Testis (tissue), 3 donors: Measurements from ENCODE around the gene ANKRD45. TPM values are rescaled to one million over a fixed set of nuclear protein-coding genes. Genes with fewer than 3 reads are reported as not detected.
"Not testable (repeated sequence)": the region's sequence is repeated elsewhere in the genome, so short reads cannot be mapped to it uniquely, and the experiment has no call there.

ENCODE experiments used
- DNase-seq: peaks from one replicate; pipeline ENCODE4 v3.0.0-alpha.2; 2019
- H3K27ac ChIP-seq, 2 donors: fragments of 200-600 bp; sonication (generic); one replicate each; pipeline ENCODE4 v1.5.1; 2019
- H3K27me3 ChIP-seq: fragments of 200-600 bp; sonication (generic); one replicate; pipeline ENCODE4 v1.5.1; 2019
- H3K36me3 ChIP-seq: fragments of 200-600 bp; sonication (generic); one replicate; pipeline ENCODE4 v1.5.1; 2017; ENCODE audit warnings: low read depth; ENCODE audit errors: missing control alignments
- H3K4me1 ChIP-seq: fragments of 200-600 bp; sonication (generic); one replicate; pipeline ENCODE4 v1.5.1; 2019
- H3K4me3 ChIP-seq, 2 donors: fragments of 200-600 bp; sonication (generic); one replicate each; pipeline ENCODE4 v1.5.1; 2017 to 2019
- H3K9me3 ChIP-seq: fragments of 200-600 bp; sonication (generic); one replicate; pipeline ENCODE4 v1.5.1; 2017
- POLR2A ChIP-seq: fragments of 450-650 bp; IDR thresholded peaks from one replicate; pipeline ENCODE4 v1.6.1; 2017; ENCODE audit warnings: antibody characterized with exemption, mild to moderate bottlenecking, moderate library complexity
- WGBS, 2 donors: methylation state at CpG; one replicate each; pipeline ENCODE4 v1.1.5; 2018; 5-methylcytosine and 5-hydroxymethylcytosine counted together
- intact Hi-C: fragments of 100-400 bp; cut with DNase I; formaldehyde crosslinking; loops from one replicate; pipeline ENCODE4 v1.15.1; 2023; ENCODE audit warnings: low total_unique reads
- polyA plus RNA-seq: library from polyadenylated mRNA; stranded (reverse); fragments of 350-450 nt; fragmentation: Illumina TruSeq; extraction: RNeasy Lipid Tissue Mini Kit (QIAGEN cat#74804); gene quantifications from one replicate; pipeline ENCODE4 v1.2.3, GENCODE V29; 2014; ENCODE audit warnings: low read depth, low replicate concordance; ENCODE audit not compliant: insufficient read depth
- total RNA-seq, 2 donors: library from RNA; depleted of rRNA; stranded (reverse); fragments of >200 nt; gene quantifications; one replicate each; pipeline ENCODE4 v1.2.3, GENCODE V29; 2016
- TF ChIP-seq, protein P1 (sequence below), 3 experiments: fragments of 450-650 bp in 2 of 3; fragments of 200-600 bp in 1 of 3; sonication (generic) in 1 of 3; IDR thresholded peaks; one replicate each; pipeline ENCODE4 v1.5.1; 2016 to 2019; ENCODE audit warnings: antibody characterized with exemption in 3 of 3, mild to moderate bottlenecking in 2 of 3, moderate library complexity in 1 of 3

ANKRD45 gene
- total and polyA plus RNA-seq, 3 donors from 2014 or later: 6.7 to 37.9 (median 8.4) TPM

DNA sequence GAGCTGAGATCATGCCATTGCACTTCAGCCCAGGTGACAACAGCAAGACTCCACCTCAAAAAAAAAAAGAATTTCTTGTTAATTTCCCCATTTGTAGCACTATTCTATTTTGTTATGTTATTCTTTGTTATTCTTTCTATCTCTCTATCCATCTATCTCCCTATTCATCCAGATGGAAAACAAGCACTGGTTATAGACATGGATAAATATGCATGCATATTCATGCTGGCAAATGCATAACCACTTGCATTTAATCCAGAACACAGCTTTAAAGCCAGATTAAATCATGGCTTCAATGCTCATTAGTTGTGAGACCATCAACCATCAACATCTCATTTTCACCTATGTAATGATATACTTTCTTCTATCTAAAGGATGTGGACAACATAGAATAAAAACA is 23.6 kb upstream of the ANKRD45 start:
- no peaks in the 10 kb centered on the region for H3K27me3 ChIP-seq
- H3K4me1 ChIP-seq: no peaks in the 10 kb centered on the region
- intact Hi-C loops: no loop called here
- H3K36me3 ChIP-seq: no peaks in the 10 kb centered on the region
- TF ChIP-seq POLR2A: no peak
- TF ChIP-seq, protein P1, sequence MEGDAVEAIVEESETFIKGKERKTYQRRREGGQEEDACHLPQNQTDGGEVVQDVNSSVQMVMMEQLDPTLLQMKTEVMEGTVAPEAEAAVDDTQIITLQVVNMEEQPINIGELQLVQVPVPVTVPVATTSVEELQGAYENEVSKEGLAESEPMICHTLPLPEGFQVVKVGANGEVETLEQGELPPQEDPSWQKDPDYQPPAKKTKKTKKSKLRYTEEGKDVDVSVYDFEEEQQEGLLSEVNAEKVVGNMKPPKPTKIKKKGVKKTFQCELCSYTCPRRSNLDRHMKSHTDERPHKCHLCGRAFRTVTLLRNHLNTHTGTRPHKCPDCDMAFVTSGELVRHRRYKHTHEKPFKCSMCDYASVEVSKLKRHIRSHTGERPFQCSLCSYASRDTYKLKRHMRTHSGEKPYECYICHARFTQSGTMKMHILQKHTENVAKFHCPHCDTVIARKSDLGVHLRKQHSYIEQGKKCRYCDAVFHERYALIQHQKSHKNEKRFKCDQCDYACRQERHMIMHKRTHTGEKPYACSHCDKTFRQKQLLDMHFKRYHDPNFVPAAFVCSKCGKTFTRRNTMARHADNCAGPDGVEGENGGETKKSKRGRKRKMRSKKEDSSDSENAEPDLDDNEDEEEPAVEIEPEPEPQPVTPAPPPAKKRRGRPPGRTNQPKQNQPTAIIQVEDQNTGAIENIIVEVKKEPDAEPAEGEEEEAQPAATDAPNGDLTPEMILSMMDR (IDR thresholded peaks at IDR 0.05): no peak
- DNase-seq: no peak
- no peak overlapping the region for H3K27ac ChIP-seq
- H3K9me3 ChIP-seq: no peaks in the 10 kb centered on the region
- H3K4me3 ChIP-seq: no peak overlapping the region

DNA sequence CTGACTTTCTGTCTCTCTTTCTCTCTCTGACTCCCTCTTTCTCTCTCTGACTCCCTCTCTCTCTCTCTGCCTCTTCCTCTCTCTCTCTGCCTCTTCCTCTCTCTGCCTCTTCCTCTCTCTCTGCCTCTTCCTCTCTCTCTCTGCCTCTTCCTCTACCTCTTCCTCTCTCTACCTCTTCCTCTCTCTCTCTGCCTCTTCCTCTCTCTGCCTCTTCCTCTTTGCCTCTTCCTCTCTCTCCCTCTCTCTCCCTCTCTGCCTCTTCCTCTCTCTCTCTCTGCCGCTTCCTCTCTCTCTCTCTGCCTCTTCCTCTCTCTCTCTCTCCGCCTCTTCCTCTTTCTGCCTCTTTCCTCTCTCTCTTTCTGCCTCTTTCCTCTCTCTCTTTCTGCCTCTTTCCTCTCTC is 18.6 kb upstream of the ANKRD45 start:
- Histone ChIP-seq H3K4me1 (no peaks in the 10 kb centered on the region), H3K27me3 (no peaks in the 10 kb centered on the region), H3K9me3 (no peaks in the 10 kb centered on the region), H3K4me3 (no peak overlapping the region), H3K36me3 (no peaks in the 10 kb centered on the region), H3K27ac (no peak overlapping the region)
- intact Hi-C loops: no loop called here
- no peak for DNase-seq
- 93 to 95% methylated on average over 2 of the region's 2 CpGs for WGBS, 2 donors
- TF ChIP-seq POLR2A: no peak
- TF ChIP-seq, protein P1 (IDR thresholded peaks at IDR 0.05): no peak

DNA sequence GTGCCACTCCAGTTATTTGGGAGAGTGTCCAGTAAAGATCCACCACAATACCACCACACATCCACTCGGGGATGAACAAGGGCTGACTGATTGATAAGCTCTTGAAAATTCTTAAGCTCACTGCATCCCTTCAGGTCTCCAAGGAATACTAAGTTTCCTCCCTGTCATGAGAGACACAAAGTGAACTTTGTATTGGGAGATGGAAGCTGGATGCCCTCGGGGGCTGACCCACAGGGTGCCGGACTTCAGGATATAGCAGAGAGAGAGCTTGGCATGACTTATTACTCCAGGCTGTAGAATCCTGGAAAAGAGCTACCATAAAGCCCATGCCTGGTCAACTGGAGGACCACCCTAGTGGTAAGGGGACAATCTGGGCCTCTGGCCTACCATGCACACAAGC is 15.5 kb upstream of the ANKRD45 start:
- H3K27me3 ChIP-seq, H3K4me3 ChIP-seq, H3K9me3 ChIP-seq, intact Hi-C loops, H3K4me1 ChIP-seq, H3K36me3 ChIP-seq, DNase-seq, H3K27ac ChIP-seq: not testable (repeated sequence)
- WGBS, 2 donors: 68 to 81% methylated on average over 3 of the region's 3 CpGs

DNA sequence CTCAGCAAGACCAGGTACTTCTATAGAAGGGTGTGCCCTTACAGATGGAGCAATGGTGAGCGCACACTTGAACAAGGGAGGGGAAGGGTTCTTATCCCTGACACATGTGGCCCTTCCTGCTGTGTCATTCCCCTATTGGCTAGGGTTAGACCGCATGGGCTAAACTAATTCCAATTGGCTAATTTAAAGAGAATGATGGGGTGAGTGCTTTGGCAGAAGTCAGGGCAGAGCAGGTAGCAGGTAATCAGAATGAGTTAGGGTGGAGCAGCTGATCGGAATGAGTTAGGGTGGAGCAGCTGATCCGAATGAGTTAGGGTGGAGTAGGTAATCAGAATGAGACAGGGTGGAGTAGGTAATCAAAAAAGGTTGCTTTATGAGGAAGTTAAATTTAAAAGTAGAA is 14.2 kb upstream of the ANKRD45 start:
- H3K27me3 ChIP-seq, intact Hi-C loops, DNase-seq, H3K27ac ChIP-seq, H3K4me3 ChIP-seq, H3K36me3 ChIP-seq, H3K9me3 ChIP-seq, H3K4me1 ChIP-seq: not testable (repeated sequence)
- 90 to 92% methylated on average over 4 of the region's 4 CpGs for WGBS, 2 donors

DNA sequence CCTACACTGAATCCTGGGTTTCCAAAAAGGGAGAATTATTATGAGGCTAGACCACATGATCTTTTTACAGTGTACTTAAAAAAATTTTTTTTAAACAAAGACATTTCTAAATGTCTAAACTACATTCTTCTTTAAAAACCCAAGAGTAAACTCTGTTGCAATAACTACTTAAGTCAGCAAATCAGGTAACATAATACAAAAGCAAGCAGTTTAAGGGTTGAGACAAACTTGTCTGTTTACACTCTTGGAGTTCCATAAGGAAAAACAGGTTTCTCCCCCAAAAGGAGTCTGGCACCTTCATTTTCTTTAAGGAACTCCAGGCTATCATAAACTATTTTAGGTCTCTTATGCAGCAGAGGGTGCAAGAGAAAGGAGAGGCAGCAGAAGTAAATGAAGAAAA is 12.5 kb upstream of the ANKRD45 start:
- no peak for TF ChIP-seq POLR2A
- TF ChIP-seq, protein P1 (IDR thresholded peaks at IDR 0.05): no peak
- Histone ChIP-seq H3K27me3 (no peaks in the 10 kb centered on the region), H3K4me3 (no peak overlapping the region), H3K27ac (no peak overlapping the region), H3K9me3 (no peaks in the 10 kb centered on the region), H3K4me1 (no peaks in the 10 kb centered on the region), H3K36me3 (no peaks in the 10 kb centered on the region)
- intact Hi-C loops: no loop called here
- DNase-seq: no peak

DNA sequence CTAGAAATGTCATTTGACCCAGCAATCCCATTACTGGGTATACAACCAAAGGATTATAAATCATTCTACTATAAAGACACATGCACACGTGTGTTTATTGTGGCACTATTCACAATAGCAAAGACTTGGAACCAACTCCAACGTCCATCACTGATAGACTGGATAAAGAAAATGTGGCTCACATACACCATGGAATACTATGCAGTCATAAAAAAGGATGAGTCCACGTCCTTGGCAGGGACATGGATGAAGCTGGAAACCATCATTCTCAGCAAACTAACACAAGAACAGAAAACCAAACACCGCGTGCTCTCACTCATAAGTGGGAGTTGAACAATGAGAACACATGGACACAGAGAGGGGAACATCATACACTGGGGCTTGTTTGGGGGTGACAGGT is 10.5 kb upstream of the ANKRD45 start:
- H3K4me1 ChIP-seq, H3K36me3 ChIP-seq, intact Hi-C loops, H3K27me3 ChIP-seq, DNase-seq, H3K4me3 ChIP-seq, H3K27ac ChIP-seq, H3K9me3 ChIP-seq: not testable (repeated sequence)
- 92% methylated on average over 5 of the region's 5 CpGs for WGBS, 2 donors

DNA sequence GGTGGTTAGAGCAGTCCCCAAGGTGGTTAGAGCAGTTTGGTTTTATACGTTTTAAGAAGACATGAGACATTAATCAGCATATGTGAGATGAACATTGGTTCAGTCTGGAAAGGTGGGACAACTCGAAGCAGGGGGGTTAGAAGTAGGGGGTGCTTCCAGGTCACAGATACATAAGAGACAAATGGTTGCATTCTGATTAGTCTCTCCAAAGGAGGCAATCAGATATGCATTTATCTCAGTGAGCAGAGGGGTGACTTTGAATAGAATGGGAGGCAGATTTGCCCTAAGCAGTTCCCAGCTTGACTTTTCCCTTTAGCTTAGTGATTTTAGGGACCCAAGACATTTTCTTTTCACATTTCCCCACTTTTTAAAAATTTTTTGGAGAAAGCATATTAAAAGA is 4.8 kb upstream of the ANKRD45 start:
- DNase-seq, intact Hi-C loops, H3K4me1 ChIP-seq, H3K9me3 ChIP-seq, H3K36me3 ChIP-seq, H3K27ac ChIP-seq, H3K4me3 ChIP-seq, H3K27me3 ChIP-seq: not testable (repeated sequence)
- WGBS, 2 donors: 81 to 92% methylated on average over 2 of the region's 2 CpGs
